Measurements from ENCODE around the gene PHF24.
"Not testable (repeated sequence)": the region's sequence is repeated elsewhere in the genome, so short reads cannot be mapped to it uniquely, and the experiment has no call there.

- TF ChIP-seq POLR2A, CTCF (IDR thresholded peaks at IDR 0.05): not testable (repeated sequence)
Observed at GRCh38 chr9:34956066-34956465, 2.0 kb upstream of the PHF24 start.

Data from esophagus squamous epithelium (tissue), 4 donors.